BLaER1 (cell line): Measurements from ENCODE around the gene IER5.

Experiments used
- H3K27ac ChIP-seq: shearing (Covaris generic); formaldehyde crosslinking; 2 replicates; pipeline ENCODE4 v1.8.1; 2022
- H3K27me3 ChIP-seq: shearing (Covaris generic); formaldehyde crosslinking; 2 replicates; pipeline ENCODE4 v1.8.1; 2022
- H3K36me3 ChIP-seq: shearing (Covaris generic); formaldehyde crosslinking; 2 replicates; pipeline ENCODE4 v1.8.1; 2022
- H3K4me1 ChIP-seq: shearing (Covaris generic); formaldehyde crosslinking; 2 replicates; pipeline ENCODE4 v1.8.1; 2022
- H3K4me2 ChIP-seq: shearing (Covaris generic); formaldehyde crosslinking; 2 replicates; pipeline ENCODE4 v1.8.1; 2022
- H3K4me3 ChIP-seq: shearing (Covaris generic); formaldehyde crosslinking; 2 replicates; pipeline ENCODE4 v1.8.1; 2022
- H3K9ac ChIP-seq: shearing (Covaris generic); formaldehyde crosslinking; 2 replicates; pipeline ENCODE4 v1.8.1; 2022
- H3K9me3 ChIP-seq: shearing (Covaris generic); formaldehyde crosslinking; 2 replicates; pipeline ENCODE4 v1.8.1; 2022
- H4K20me1 ChIP-seq: shearing (Covaris generic); formaldehyde crosslinking; 2 replicates; pipeline ENCODE4 v1.8.1; 2022
- Cebpa-rat ChIP-seq: shearing (Covaris generic); IDR thresholded peaks from 2 replicates; pipeline ENCODE4 v1.8.1; 2022

Gene IER5

GRCh38 chr1:181094416-181095212 lies 6.1 kb downstream of the IER5 start:
- H3K27me3 ChIP-seq = no peaks in the 10 kb centered on the region
- no peak for TF ChIP-seq Cebpa-rat
- H3K9me3 ChIP-seq = no peaks in the 10 kb centered on the region
- H3K27ac ChIP-seq = no peak overlapping the region
- H3K9ac ChIP-seq = no peak overlapping the region
- no peak overlapping the region for H3K4me3 ChIP-seq
- peaks cover 77% of the 10 kb centered on the region for H3K4me1 ChIP-seq
- H3K36me3 ChIP-seq = peaks cover 19% of the 10 kb centered on the region; the same call in 1 of the 2 replicates
- H3K4me2 ChIP-seq = no peak overlapping the region
- H4K20me1 ChIP-seq = peaks cover 68% of the 10 kb centered on the region

- Histone ChIP-seq H3K9ac (no peak overlapping the region), H3K27ac (no peak overlapping the region), H3K4me3 (no peak overlapping the region), H3K4me2 (peak overlapping the region; percentile 70), H3K4me1 (peaks cover 83% of the 10 kb centered on the region), H3K9me3 (no peaks in the 10 kb centered on the region), H4K20me1 (peaks cover 61% of the 10 kb centered on the region), H3K36me3 (peaks cover 19% of the 10 kb centered on the region; the same call in 1 of the 2 replicates), H3K27me3 (no peaks in the 10 kb centered on the region)
- no peak for TF ChIP-seq Cebpa-rat
These were observed 6.8 kb downstream of the IER5 start for GRCh38 chr1:181095260-181095659.

- TF ChIP-seq Cebpa-rat = no peak
- H3K27ac ChIP-seq = no peak overlapping the region
- H3K4me1 ChIP-seq = peaks cover 86% of the 10 kb centered on the region
- H3K4me2 ChIP-seq = peak overlapping the region; percentile 70
- H3K9me3 ChIP-seq = no peaks in the 10 kb centered on the region
- H3K9ac ChIP-seq = no peak overlapping the region
- H4K20me1 ChIP-seq = peaks cover 56% of the 10 kb centered on the region
- peaks cover 19% of the 10 kb centered on the region; the same call in 1 of the 2 replicates for H3K36me3 ChIP-seq
- no peak overlapping the region for H3K4me3 ChIP-seq
- H3K27me3 ChIP-seq = no peaks in the 10 kb centered on the region
These were observed 7.3 kb downstream of the IER5 start for GRCh38 chr1:181095763-181096184.

GRCh38 chr1:181097242-181097641 lies 8.7 kb downstream of the IER5 start:
- Histone ChIP-seq H3K27me3 (no peaks in the 10 kb centered on the region), H3K9ac (no peak overlapping the region), H3K4me1 (peaks cover 86% of the 10 kb centered on the region), H4K20me1 (peaks cover 41% of the 10 kb centered on the region), H3K9me3 (no peaks in the 10 kb centered on the region), H3K27ac (0 out of 2 replicates have a peak overlapping the region, but pooled peaks have one; percentile 11), H3K4me2 (peak overlapping the region; percentile 70), H3K4me3 (no peak overlapping the region), H3K36me3 (peaks cover 18% of the 10 kb centered on the region; the same call in 1 of the 2 replicates)
- TF ChIP-seq Cebpa-rat = no peak

- no peak for TF ChIP-seq Cebpa-rat
- H3K36me3 ChIP-seq = peaks cover 6% of the 10 kb centered on the region; the same call in 1 of the 2 replicates
- peak overlapping the region; percentile 43; the same call in 1 of the 2 replicates for H3K27ac ChIP-seq
- no peaks in the 10 kb centered on the region for H3K9me3 ChIP-seq
- no peaks in the 10 kb centered on the region for H3K27me3 ChIP-seq
- H3K4me1 ChIP-seq = peaks cover 99% of the 10 kb centered on the region
- H3K4me3 ChIP-seq = no peak overlapping the region
- peak overlapping the region; percentile 52 for H3K4me2 ChIP-seq
- peak overlapping the region; percentile 5; the same call in 1 of the 2 replicates for H3K9ac ChIP-seq
- H4K20me1 ChIP-seq = peaks cover 20% of the 10 kb centered on the region
These were observed 10.9 kb downstream of the IER5 start for GRCh38 chr1:181099152-181100014.

GRCh38 chr1:181100015-181100905 lies 11.8 kb downstream of the IER5 start:
- H3K9me3 ChIP-seq = no peaks in the 10 kb centered on the region
- no peak overlapping the region for H3K4me3 ChIP-seq
- H3K36me3 ChIP-seq = no peaks in the 10 kb centered on the region
- H3K4me1 ChIP-seq = peaks cover 96% of the 10 kb centered on the region
- peak overlapping the region; percentile 5; the same call in 1 of the 2 replicates for H3K9ac ChIP-seq
- H4K20me1 ChIP-seq = peaks cover 11% of the 10 kb centered on the region
- peak overlapping the region; percentile 52 for H3K4me2 ChIP-seq
- no peak for TF ChIP-seq Cebpa-rat
- no peaks in the 10 kb centered on the region for H3K27me3 ChIP-seq
- peak overlapping the region; percentile 43; the same call in 1 of the 2 replicates for H3K27ac ChIP-seq

GRCh38 chr1:181100934-181101333 lies 12.4 kb downstream of the IER5 start:
- Histone ChIP-seq H3K36me3 (no peaks in the 10 kb centered on the region), H3K27me3 (no peaks in the 10 kb centered on the region), H3K27ac (no peak overlapping the region), H3K4me2 (peak overlapping the region; percentile 45; the same call in 1 of the 2 replicates), H4K20me1 (peaks cover 5% of the 10 kb centered on the region; the same call in 1 of the 2 replicates), H3K4me1 (peaks cover 94% of the 10 kb centered on the region), H3K9ac (no peak overlapping the region), H3K4me3 (no peak overlapping the region), H3K9me3 (no peaks in the 10 kb centered on the region)
- TF ChIP-seq Cebpa-rat = no peak

GRCh38 chr1:181101581-181102226 lies 13.2 kb downstream of the IER5 start:
- Histone ChIP-seq H3K4me1 (peaks cover 94% of the 10 kb centered on the region), H3K9ac (no peak overlapping the region), H4K20me1 (no peaks in the 10 kb centered on the region), H3K4me2 (peak overlapping the region; percentile 45), H3K9me3 (no peaks in the 10 kb centered on the region), H3K4me3 (no peak overlapping the region), H3K27ac (no peak overlapping the region), H3K36me3 (no peaks in the 10 kb centered on the region), H3K27me3 (no peaks in the 10 kb centered on the region)
- no peak for TF ChIP-seq Cebpa-rat

GRCh38 chr1:181102841-181103240 lies 14.3 kb downstream of the IER5 start:
- Histone ChIP-seq H3K4me2 (peak overlapping the region; percentile 98), H3K36me3 (no peaks in the 10 kb centered on the region), H3K4me3 (no peak overlapping the region), H4K20me1 (no peaks in the 10 kb centered on the region), H3K9me3 (no peaks in the 10 kb centered on the region), H3K27me3 (no peaks in the 10 kb centered on the region), H3K9ac (no peak overlapping the region), H3K27ac (no peak overlapping the region), H3K4me1 (peaks cover 94% of the 10 kb centered on the region)
- no peak for TF ChIP-seq Cebpa-rat
